HG03354 (cell line): ENCODE measurements around the gene RAB44.

Experiments used
- ATAC-seq: cut with Tn5 transposase; IDR thresholded peaks from one replicate; pipeline ENCODE4 v1.9.1; 2021; ENCODE audit warnings: mild to moderate bottlenecking; ENCODE audit not compliant: unreplicated experiment, poor library complexity, severe bottlenecking

RAB44 gene

DNA sequence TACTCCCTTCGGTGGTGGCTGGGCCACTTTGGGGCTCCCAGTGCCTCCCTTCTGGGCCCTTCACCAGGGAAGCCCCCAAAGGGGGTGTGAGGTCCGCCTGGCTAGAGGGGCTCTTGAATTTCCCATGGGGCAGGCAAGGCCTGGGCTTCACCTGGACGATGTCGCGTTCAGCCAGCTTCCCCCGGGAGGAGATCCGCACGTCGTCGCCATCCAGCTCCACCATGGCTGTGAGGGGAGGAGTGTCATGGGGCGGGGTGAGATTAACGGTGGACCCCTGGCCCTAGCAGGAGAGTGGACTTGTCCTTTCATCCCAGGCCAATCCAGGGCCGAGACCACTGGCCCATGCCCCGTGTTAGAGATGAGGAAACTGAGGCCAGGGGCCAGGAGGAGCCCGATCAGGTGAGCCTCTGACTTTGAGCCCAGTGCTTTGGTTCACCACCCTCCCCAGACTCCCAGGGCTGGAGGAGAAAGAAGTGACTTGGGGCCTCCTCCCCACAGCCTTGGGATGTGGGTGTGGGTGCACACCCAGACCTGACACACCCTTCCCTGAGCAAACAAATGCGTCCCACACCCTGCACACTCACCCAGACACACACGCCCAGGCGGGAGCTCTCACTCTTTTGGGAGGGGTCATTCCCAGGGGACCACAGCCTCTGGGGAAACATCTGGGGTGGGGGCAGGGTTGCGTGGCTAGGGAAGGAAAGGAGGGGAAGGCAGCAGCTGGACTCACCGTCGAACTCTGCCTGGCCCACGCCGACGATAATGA is 46.1 kb downstream of the RAB44 start:
- no peak for ATAC-seq

GRCh38 chr6:36744304-36744673 is 46.7 kb downstream of the RAB44 start:
- no peak for ATAC-seq

- ATAC-seq: no peak
Measured at GRCh38 chr6:36745283-36745682, 47.7 kb downstream of the RAB44 start.

DNA sequence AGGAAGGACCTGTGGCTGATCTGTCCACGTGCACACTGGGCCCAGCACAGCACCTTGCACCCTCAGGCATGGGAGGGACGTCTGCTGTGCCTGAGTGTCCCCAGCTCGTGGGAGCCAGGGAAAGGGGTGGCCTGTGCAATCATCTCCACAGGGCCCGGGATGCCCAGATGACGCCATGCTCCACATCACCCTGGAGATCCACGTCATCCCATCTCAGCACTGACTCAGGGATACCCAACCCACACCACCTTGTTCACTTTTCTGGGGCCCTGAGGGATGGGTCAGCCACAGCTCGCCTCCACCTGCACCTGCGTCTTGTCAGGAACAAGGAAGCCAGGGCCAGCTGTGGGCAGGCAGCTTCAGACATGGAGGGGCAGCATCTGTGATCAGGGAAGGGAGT is 48.2 kb downstream of the RAB44 start:
- no peak for ATAC-seq

DNA sequence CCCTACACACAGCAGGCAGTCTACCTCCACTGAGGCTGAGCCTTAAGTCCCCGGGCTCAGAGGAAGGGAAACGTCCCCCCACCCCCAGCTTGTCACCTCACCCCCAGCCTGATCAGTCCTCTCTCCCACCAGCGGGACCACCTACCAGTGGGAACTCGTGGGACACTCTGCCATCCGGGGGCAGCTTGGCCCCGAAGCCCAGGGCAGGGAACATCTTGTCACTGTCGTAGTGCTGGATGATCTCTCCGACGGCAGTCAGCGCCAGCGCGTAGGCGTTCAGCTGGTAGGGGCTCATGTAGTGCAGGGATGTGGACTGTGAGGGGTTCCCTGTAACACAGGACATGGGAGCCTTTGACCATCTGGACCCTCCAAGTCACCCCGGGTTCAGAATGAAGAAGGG is 48.6 kb downstream of the RAB44 start:
- no peak for ATAC-seq

GRCh38 chr6:36749829-36750489 is 52.3 kb downstream of the RAB44 start:
- ATAC-seq: no peak

DNA sequence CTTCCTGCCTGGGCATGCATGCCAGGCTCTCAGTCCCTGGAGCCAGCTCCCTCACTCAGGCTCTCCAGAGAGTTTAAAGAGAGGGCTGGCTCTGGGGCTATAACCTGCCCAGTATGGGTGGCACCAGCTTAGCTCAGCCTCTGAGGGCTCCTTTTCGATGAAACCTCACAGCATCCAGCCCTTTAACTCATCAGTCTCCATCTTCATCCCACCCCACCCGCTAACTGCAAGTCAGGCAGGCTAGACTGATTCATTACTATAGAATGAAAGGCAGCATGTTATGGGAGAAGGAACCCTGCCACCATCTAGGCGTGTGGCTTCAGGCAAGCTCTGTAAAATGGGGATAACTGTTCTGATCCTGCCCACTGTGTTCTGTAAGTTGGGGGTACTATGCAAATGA is 53.5 kb downstream of the RAB44 start:
- no peak for ATAC-seq

GRCh38 chr6:36751833-36752186 is 54.2 kb downstream of the RAB44 start:
- ATAC-seq: no peak

DNA sequence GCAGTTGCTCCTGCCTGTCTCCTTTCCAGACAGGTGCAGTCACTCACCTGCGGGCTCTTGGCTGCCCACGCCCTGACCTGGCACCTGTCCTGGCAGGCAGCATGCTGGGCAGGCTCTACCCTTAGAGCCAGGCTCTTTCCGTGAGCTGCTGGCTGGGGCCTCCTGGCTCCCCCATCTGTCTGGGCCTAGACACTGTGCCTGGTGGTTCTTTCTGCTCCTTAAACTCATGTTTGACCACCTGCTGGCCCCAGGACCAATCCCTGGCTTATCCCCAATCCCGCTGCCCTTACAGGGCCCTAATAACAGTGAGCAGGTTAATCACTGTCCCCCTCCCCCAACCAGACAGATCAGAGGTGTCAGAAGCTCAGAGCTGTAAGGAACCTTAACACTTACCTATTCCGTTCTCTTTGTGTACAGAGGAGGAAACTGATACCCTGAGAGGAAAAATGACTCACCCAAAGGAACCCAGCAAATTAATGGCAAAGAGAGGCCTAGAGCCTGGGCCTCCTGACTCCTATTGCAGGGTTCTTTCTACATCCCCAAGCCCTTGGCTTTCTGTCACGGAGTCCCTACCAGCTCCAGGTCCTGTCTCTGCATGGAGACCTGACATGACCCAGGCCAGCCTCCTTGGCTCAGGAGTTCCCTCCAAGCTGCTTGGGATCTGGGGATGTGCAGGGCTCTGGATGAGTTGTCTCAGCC is 54.7 kb downstream of the RAB44 start:
- no peak for ATAC-seq

- peak; percentile 47 for ATAC-seq
Measured at GRCh38 chr6:36752886-36753506, 55.4 kb downstream of the RAB44 start.

- no peak for ATAC-seq
Measured at GRCh38 chr6:36753671-36754405, 56.2 kb downstream of the RAB44 start.

DNA sequence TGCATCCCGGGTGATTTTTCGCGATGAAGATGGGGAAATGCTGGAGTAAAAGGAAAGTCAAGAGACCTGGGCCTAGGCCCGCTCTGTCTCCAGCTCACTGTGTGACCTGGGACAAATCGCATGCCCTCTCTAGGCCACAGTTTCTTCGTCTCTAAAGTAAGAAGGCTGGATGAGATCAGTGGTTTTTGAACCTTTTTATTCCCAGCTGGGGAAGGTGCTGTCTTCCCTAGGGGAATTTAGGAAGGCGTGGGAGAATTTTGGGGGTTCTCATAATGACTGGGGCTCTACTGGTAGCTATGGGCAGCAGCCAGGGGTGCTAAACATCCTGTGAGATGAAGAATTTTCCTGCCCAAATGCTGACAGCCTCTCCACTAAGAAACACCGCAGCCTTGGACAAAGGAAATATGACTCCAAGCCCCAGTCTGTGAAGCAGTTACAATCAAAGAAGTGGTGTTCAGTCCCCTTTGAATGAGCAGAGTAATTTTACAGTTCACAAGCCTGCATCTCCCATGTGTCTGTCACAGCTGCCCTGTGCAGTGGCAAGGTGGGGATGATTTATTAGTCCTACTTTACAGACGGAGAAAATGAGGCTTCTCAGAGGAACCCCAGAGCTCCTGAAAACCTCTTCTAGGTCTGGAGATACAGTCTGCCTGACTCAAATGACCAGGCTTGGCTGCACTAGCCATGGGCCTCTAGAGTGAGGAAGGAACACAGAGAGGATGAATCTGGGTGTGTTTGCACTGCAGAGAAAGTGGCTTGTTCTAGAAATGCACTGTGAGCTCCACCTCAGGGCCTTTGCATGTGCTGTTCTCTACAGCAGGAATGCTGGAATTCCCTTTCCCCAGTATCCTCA is 57.2 kb downstream of the RAB44 start:
- ATAC-seq: no peak

- peak; percentile 41 for ATAC-seq
Measured at GRCh38 chr6:36755435-36756348, 58.1 kb downstream of the RAB44 start.

GRCh38 chr6:36756786-36757185 is 59.2 kb downstream of the RAB44 start:
- no peak for ATAC-seq

DNA sequence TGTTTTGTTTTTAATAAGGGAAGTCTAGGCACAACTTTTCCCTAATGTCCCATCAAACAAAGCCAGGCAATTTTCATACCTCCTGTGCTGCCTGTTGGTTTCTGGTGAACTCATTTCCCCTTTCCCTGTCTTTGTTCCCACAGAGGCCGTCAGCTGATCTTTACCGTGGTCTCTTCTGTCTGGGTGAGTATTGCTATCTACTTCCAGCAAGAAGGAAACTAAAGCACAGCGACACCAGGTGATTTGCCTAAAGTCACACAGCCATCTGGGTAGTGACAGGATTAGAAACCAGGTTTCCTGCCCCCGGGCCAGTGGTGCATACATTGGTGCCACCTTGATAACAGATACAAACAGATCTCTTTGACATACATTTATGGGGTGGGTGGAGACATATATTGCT is 59.6 kb downstream of the RAB44 start:
- ATAC-seq: no peak

DNA sequence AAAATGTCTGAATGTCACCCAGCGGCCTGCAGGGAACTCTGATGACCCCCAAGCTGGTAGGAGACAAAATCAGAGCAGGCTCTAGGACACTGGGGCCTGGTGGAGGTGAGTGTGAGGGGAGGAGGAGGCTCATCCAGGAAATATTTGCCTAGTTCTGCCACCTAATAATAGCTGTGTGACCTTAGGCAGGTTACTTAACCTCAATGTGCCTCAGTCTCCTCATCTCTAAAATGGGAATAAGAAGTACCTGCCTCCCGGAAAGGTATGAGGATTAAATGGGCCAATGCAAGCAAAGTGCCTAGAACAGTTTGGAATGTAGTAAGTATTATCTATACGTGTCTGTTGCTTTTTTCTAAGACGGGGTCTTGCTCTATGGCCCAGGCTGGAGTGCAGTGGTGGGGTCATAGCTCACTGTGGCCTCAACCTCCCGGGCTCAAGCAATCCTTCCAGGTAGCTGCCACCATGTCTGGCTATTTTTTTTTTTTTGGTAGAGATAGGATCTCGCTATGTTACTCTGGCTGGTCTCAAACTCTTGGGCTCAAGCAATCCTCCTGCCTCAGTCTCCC is 60.4 kb downstream of the RAB44 start:
- ATAC-seq: no peak

GRCh38 chr6:36758516-36759147 is 61.0 kb downstream of the RAB44 start:
- no peak for ATAC-seq
